Neural crest cell (in vitro differentiated cells): ENCODE results near the gene IQGAP1. TPM values are rescaled to one million over a fixed set of nuclear protein-coding genes. Genes with fewer than 3 reads are reported as not detected.
"Not testable (repeated sequence)": the region's sequence is repeated elsewhere in the genome, so short reads cannot be mapped to it uniquely, and the experiment has no call there.

ENCODE experiments used
- DNase-seq: peaks from one replicate; pipeline ENCODE4 v3.0.0; 2021; ENCODE audit warnings: low read depth, mixed read lengths, low spot score
- H3K27ac Mint-ChIP-seq: one replicate; pipeline ENCODE4 v1.8.0; 2021; ENCODE audit warnings: mild to moderate bottlenecking, mixed read lengths; ENCODE audit not compliant: unreplicated experiment
- H3K27me3 Mint-ChIP-seq: 2 replicates; pipeline ENCODE4 v1.8.0; 2021; ENCODE audit warnings: low read depth, mild to moderate bottlenecking, mixed read lengths
- H3K36me3 Mint-ChIP-seq: 2 replicates; pipeline ENCODE4 v1.8.0; 2021; ENCODE audit warnings: low read depth, mild to moderate bottlenecking, mixed read lengths
- H3K4me1 Mint-ChIP-seq: 2 replicates; pipeline ENCODE4 v1.8.0; 2021; ENCODE audit warnings: mixed read lengths
- H3K4me3 Mint-ChIP-seq: one replicate; pipeline ENCODE4 v1.8.0; 2021; ENCODE audit warnings: mild to moderate bottlenecking, mixed read lengths
- H3K9me3 Mint-ChIP-seq: 2 replicates; pipeline ENCODE4 v1.8.0; 2021; ENCODE audit warnings: mixed read lengths
- CTCF ChIP-seq: fragments of 200-600 bp; sonication (generic); conservative IDR thresholded peaks from 2 replicates; pipeline ENCODE4 v1.5.0; 2021; ENCODE audit warnings: antibody characterized with exemption, mild to moderate bottlenecking
- total RNA-seq: library from RNA; stranded (reverse); gene quantifications from 2 replicates; pipeline ENCODE4 v1.2.1, GENCODE V29; 2021

Gene IQGAP1
- total RNA-seq, 1 donor from 2014 or later = 46.1 TPM

- no peaks in the 10 kb centered on the region for H3K27me3 Mint-ChIP-seq
- H3K4me3 Mint-ChIP-seq = no peak overlapping the region
- H3K4me1 Mint-ChIP-seq = no peaks in the 10 kb centered on the region
- H3K9me3 Mint-ChIP-seq = peaks cover 2% of the 10 kb centered on the region
- no peaks in the 10 kb centered on the region for H3K36me3 Mint-ChIP-seq
- H3K27ac Mint-ChIP-seq = no peak overlapping the region
- DNase-seq = no peak
- no peak for TF ChIP-seq CTCF
Observed at GRCh38 chr15:90512276-90512675, 124.2 kb downstream of the IQGAP1 start.

- no peak overlapping the region for H3K4me3 Mint-ChIP-seq
- no peaks in the 10 kb centered on the region for H3K36me3 Mint-ChIP-seq
- H3K27ac Mint-ChIP-seq = no peak overlapping the region
- H3K27me3 Mint-ChIP-seq = no peaks in the 10 kb centered on the region
- DNase-seq = no peak
- no peak for TF ChIP-seq CTCF
- no peaks in the 10 kb centered on the region for H3K4me1 Mint-ChIP-seq
- peaks cover 2% of the 10 kb centered on the region for H3K9me3 Mint-ChIP-seq
Observed at GRCh38 chr15:90512981-90513380, 124.9 kb downstream of the IQGAP1 start.

- Mint-ChIP-seq H3K36me3 (no peaks in the 10 kb centered on the region), H3K27ac (no peak overlapping the region), H3K27me3 (no peaks in the 10 kb centered on the region), H3K9me3 (peaks cover 2% of the 10 kb centered on the region), H3K4me3 (no peak overlapping the region), H3K4me1 (no peaks in the 10 kb centered on the region)
- TF ChIP-seq CTCF = no peak
- DNase-seq = no peak
Observed at GRCh38 chr15:90513448-90513847, 125.4 kb downstream of the IQGAP1 start.

- H3K27me3 Mint-ChIP-seq, H3K4me1 Mint-ChIP-seq: not testable (repeated sequence)
Observed at GRCh38 chr15:90513893-90514292, 125.9 kb downstream of the IQGAP1 start.

GRCh38 chr15:90519688-90520087 is 131.6 kb downstream of the IQGAP1 start:
- Mint-ChIP-seq H3K27me3 (no peaks in the 10 kb centered on the region), H3K4me3 (no peak overlapping the region), H3K27ac (no peak overlapping the region), H3K4me1 (peaks cover 5% of the 10 kb centered on the region), H3K9me3 (no peaks in the 10 kb centered on the region), H3K36me3 (no peaks in the 10 kb centered on the region)
- no peak for DNase-seq
- TF ChIP-seq CTCF = no peak

More at GRCh38 chr15:90513893-90514292, 125.9 kb downstream of the IQGAP1 start:
- not testable (repeated sequence) for DNase-seq, H3K4me3 Mint-ChIP-seq, H3K36me3 Mint-ChIP-seq, H3K9me3 Mint-ChIP-seq, H3K27ac Mint-ChIP-seq

- no peaks in the 10 kb centered on the region for H3K27me3 Mint-ChIP-seq
- H3K4me3 Mint-ChIP-seq = no peak overlapping the region
- no peak overlapping the region for H3K27ac Mint-ChIP-seq
- no peaks in the 10 kb centered on the region for H3K36me3 Mint-ChIP-seq
- no peak for TF ChIP-seq CTCF
- no peaks in the 10 kb centered on the region for H3K9me3 Mint-ChIP-seq
- H3K4me1 Mint-ChIP-seq = peaks cover 5% of the 10 kb centered on the region
- DNase-seq = no peak
Observed at GRCh38 chr15:90520365-90520764, 132.3 kb downstream of the IQGAP1 start.
